NCI-H2081 treated with DMSO at 0.1 percent for 48 hours (cell line): ENCODE results near the gene EDARADD.

Experiments
- DNase-seq: peaks from one replicate; lab custom pipeline; 2025; lab: John Stamatoyannopoulos, UW

Gene EDARADD

DNA sequence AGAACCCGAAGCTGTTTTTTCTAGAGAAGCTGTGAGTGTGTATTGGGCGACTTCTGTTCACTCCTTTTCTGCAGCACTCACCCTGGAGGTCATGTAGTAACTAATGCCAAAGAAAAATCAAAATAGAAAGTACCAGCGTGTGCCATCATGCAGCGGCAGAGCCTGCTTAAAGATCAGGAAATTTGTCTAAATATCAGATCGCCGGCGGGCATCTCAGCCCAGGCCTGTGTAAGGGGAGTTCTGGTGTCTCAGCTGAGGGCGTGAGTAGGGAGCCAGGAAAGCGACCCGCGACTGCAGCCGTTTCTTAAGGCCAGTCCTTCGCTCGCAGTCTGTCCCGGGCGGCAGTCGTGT, 768 bp downstream of the EDARADD start:
- DNase-seq: no peak

DNA sequence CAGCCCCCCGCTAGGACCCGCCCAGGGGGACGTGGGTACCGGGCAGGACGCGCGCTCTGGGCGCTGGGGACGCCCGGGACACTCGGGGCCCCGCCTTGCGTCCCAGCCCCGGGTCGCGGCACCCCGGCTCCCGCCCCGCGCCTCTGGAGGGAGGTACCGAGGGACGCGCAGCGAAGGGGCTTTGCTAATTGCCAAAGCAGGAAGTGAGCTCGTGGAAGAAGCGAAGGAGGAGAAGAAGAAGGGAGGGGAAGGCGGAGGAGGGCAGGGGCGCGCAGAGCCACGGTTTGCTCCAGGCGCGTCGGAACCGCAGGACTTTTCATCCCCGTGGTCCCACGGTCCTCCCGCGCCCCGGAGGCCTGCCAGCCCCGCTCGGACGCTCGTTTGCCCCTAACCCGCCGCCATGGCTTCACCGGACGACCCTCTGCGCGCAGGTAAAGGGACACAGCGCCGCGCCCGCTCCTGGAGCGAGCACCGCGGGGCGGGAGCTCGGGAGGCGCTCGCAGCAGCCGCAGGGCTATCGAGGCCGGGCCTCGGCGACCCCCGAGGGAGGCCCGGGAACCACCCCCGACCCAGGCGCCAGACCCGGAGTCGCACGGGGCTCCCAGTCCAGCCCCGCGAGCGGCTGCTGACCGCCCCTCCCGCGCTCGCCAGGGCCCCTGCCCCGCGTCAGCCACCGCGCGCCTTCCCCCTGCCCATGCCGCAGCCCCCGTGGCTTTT, 1.3 kb downstream of the EDARADD start:
- DNase-seq: no peak

DNA sequence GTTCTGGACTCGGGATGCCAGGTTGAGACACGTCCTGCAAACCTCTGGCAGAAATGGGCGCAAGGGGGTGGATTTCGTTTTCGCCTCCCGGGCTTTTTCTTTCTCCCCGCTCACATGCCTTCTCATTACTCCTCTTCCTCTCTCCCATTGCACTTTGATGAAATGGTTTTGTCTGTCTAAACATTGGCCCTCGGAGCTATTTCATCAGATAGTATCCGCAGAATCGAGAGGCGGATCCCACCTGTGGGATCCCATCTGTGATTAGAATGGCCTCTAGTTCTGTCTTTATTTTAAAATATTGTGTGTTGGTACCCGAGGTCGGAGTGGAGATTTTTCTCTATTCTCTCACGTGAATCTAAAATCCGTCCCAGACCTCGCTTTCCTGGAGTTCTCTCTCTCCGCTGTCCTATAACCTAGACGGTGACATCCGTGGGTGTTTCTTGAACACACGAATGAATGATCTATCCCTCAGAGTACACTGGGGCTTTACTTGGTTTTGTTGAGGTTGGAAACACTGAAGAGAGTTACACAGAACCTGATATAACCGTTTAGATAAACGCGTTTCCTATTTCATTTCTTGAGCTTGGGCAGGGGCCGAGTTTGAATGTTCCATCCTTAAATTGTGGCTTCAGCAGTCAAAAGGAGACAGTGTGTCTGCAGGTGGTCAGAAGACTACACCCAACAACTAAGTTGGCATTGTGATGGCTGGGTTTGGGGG, 2.0 kb downstream of the EDARADD start:
- DNase-seq: no peak

- no peak for DNase-seq
Observed at GRCh38 chr1:236396665-236397043, 2.6 kb downstream of the EDARADD start.

- no peak for DNase-seq
Observed at GRCh38 chr1:236397173-236397759, 3.2 kb downstream of the EDARADD start.

DNA sequence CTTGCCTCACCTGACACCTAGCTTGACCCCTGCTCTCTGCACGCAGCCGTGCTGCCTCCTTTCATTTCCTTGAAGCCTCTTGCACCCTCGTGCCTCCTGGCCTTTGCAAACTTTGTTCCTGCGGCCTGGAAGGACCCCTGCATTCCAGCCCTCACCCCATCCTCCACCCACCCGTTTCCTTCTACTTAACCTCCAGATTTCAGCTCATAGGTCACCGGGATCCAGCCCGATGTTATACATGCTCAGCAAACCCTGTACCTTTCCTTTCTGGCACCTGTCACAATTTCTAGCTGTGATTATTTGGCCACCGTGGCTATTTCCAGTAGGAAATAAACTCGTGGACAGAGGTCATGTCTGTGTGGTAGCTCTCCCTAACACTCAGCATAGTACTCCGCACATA, 4.5 kb downstream of the EDARADD start:
- no peak for DNase-seq

- no peak for DNase-seq
Observed at GRCh38 chr1:236400061-236400603, 6.0 kb downstream of the EDARADD start.

- DNase-seq: no peak
Observed at GRCh38 chr1:236401698-236402097, 7.6 kb downstream of the EDARADD start.

- no peak for DNase-seq
Observed at GRCh38 chr1:236403905-236404696, 10.0 kb downstream of the EDARADD start.

DNA sequence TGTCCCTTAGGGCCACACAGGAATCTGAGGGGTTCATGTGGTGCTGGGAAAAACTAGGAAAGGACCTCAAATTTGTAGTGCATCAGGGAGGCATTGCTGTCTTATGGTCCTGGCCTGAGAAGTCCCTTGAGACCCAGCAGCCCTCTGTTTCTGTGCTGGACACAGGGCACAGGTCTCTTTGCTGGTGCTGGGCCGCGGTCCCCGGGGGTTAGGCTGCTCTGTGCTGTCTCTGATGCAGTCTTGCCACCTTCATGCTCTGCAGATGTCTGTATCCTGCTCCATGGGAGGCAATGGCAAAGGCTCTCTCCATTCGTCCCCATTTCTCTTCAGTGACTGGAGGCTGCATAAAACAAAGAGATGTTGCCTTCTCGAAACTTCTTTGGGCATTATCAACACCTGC, 13.0 kb downstream of the EDARADD start:
- no peak for DNase-seq

GRCh38 chr1:236413688-236414087, 19.6 kb downstream of the EDARADD start:
- no peak for DNase-seq

GRCh38 chr1:236416165-236416564, 22.1 kb downstream of the EDARADD start:
- DNase-seq: no peak

DNA sequence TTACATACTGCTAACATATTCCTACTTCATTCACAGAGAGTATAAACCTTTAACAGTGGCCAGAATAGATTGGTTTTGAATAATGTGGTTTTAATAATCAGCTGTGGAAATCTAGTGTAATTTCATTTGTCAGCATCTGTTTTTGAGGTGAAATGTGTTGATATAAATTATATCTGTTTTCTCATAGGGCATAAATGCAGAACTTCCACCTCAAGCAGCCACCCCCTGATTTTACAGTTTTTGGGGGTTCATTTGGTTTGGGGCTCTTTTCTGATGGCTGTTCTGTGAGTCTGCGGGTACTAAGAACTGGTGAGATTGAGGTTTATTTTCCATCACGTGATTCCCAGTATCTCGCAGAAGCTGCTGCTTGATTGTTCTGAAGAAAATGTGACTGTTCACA, 23.2 kb downstream of the EDARADD start:
- no peak for DNase-seq

- DNase-seq: no peak
Observed at GRCh38 chr1:236419502-236419901, 25.4 kb downstream of the EDARADD start.

- DNase-seq: no peak
Observed at GRCh38 chr1:236421022-236421421, 26.9 kb downstream of the EDARADD start.

- DNase-seq: no peak
Observed at GRCh38 chr1:236421850-236422516, 27.9 kb downstream of the EDARADD start.

- no peak for DNase-seq
Observed at GRCh38 chr1:236422517-236422876, 28.4 kb downstream of the EDARADD start.

DNA sequence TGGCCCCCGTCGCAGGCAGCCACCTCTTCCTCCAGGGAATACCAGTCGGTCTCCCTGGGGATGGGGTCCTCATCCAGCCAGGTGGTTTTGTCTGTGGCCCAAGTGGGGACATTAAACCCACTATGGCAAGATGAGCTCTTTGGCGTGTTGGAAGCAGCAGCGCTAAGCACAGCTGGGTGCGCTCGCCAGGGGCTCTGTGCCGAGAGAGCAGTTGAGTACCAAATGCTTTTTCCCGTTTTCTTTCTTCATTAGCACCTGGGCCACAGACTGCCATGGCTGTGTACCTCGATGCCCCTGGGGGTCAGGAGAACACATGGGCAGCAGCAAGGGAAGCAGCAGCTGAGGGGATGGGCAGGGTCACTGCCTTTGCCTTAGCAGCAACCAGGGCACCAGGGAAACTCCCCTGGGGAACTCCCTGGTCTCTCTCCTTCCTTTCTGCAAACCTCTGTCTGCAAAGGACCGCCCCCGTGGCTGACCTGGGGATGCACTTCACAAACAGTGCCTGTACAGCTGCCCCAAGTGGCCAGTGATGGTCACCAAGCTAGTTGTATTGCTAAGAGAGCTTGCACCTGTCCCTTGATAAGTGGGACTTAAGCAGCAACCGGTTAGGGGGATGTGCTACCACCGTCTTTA, 31.1 kb downstream of the EDARADD start:
- DNase-seq: no peak

GRCh38 chr1:236426215-236426614, 32.1 kb downstream of the EDARADD start:
- DNase-seq: no peak

- DNase-seq: no peak
Observed at GRCh38 chr1:236429715-236430274, 35.7 kb downstream of the EDARADD start.

DNA sequence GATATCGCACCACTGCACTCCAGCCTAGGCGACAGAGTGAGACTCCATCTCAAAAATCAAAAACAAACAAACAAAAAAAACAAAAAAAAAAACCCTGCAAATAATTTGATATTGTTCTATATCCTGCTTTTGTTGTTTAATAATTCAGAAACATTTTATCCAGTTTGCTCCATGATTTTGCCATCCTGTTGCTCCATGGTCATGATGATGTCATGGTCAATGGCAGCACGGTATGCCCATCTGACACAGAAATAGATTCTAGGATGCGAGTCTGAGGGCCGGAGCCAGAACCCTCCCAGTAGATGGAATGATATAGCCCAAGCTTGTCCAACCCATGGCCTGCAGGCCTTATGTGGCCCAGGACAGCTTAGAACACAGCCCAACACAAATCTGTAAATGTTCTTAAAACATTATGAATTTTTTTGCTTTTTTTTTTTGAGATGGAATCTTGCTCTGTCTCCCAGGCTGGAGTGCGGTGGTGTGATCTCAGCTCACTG, 39.8 kb downstream of the EDARADD start:
- DNase-seq: no peak
